HUES64 (cell line): Measurements from ENCODE around the gene KAT8.

ENCODE experiments used
- H3K27ac ChIP-seq: 2 replicates; pipeline ENCODE4 v1.7.0; 2013; ENCODE audit warnings: low read depth, low read length, inconsistent platforms
- H3K27me3 ChIP-seq: 2 replicates; pipeline ENCODE4 v1.6.1; 2013; ENCODE audit warnings: mild to moderate bottlenecking, low read length; ENCODE audit not compliant: insufficient read depth
- H3K36me3 ChIP-seq: 2 replicates; pipeline ENCODE4 v1.6.1; 2013; ENCODE audit warnings: mild to moderate bottlenecking, low read length; ENCODE audit not compliant: insufficient read depth
- H3K4me1 ChIP-seq: 2 replicates; pipeline ENCODE4 v1.6.1; 2013; ENCODE audit warnings: mild to moderate bottlenecking, low read length, moderate library complexity; ENCODE audit not compliant: insufficient read depth
- H3K4me3 ChIP-seq: 2 replicates; pipeline ENCODE4 v1.5.1; 2013; ENCODE audit warnings: mild to moderate bottlenecking, low read length, moderate library complexity
- H3K9ac ChIP-seq: 2 replicates; pipeline ENCODE4 v1.6.1; 2013; ENCODE audit warnings: mild to moderate bottlenecking, low read depth, low read length
- H3K9me3 ChIP-seq: 2 replicates; pipeline ENCODE4 v1.6.1; 2013; ENCODE audit warnings: low read depth, low read length; ENCODE audit not compliant: insufficient read depth
- WGBS: fragments of 150-250, 120-280 bp; methylation state at CpG from one replicate; pipeline ENCODE4 v1.1.7; 2013; ENCODE audit warnings: missing lambda C conversion rate; 5-methylcytosine and 5-hydroxymethylcytosine counted together

Gene KAT8

DNA sequence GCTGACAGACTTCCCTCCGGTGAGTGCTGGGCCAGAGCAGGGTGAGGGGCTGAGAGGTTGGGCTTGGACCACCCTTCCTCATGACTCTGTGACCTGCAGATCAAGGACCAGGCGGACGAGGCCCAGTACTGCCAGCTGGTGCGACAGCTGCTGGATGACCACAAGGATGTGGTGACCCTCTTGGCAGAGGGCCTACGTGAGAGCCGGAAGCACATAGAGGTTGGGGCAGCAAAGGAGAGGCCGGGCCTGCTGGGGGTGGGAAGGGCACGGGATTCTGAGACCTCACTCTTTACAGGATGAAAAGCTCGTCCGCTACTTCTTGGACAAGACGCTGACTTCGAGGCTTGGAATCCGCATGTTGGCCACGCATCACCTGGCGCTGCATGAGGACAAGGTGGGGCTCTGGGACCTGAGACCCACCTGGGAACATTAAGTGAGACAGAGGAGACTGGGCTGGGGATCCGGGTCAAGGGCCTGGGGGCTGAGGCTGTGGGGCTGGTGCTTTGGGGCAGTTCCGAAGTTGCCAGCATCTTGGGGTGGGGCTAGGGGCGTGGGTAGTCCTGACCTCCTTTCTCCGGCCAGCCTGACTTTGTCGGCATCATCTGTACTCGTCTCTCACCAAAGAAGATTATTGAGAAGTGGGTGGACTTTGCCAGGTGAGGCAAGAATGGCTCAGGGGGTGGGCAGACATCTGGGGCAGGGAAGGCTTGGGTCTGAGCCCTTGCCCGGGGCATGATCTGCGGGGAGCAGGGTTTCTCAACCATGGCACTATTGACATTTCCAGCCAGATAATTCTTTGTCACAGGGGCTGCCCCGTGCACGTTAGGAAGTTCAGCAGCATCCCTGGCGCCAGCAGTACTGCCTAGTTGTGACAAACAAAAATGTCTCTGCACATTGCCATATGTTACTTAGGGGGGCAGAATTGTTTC lies 7.1 kb upstream of the KAT8 start:
- 92% methylated on average over 26 of the region's 26 CpGs for WGBS
- no peak overlapping the region for H3K4me3 ChIP-seq
- no peak overlapping the region for H3K27ac ChIP-seq
- H3K4me1 ChIP-seq, result no peaks in the 10 kb centered on the region
- H3K9ac ChIP-seq, result no peak overlapping the region
- H3K9me3 ChIP-seq, result no peaks in the 10 kb centered on the region
- peaks cover 42% of the 10 kb centered on the region for H3K36me3 ChIP-seq
- no peaks in the 10 kb centered on the region for H3K27me3 ChIP-seq

DNA sequence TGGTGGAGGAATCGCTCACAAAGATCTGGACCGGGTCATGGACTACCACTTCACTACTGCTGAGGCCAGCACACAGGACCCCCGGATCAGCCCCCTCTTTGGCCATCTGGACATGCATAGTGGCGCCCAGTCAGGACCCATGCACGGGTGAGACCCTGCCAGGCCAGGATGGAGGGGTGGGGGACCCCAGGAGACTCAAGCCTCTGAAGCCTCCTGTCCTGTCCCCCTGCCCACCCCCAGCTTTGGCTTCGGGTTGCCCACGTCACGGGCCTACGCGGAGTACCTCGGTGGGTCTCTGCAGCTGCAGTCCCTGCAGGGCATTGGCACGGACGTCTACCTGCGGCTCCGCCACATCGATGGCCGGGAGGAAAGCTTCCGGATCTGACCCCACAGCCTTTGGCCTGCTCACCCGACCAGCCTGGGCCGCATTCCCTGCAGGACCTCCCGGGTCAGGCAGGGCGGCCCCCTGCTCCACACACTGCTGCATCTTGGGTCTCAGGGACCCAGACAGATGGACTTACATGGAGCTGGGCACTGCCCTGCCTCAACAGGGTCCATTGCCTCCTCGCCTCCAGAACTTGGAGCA lies 5.5 kb upstream of the KAT8 start:
- Histone ChIP-seq H3K4me3 (no peak overlapping the region), H3K9ac (no peak overlapping the region), H3K27ac (no peak overlapping the region), H3K4me1 (no peaks in the 10 kb centered on the region), H3K27me3 (no peaks in the 10 kb centered on the region), H3K9me3 (no peaks in the 10 kb centered on the region), H3K36me3 (peaks cover 42% of the 10 kb centered on the region)
- 95% methylated on average over 23 of the region's 23 CpGs for WGBS

DNA sequence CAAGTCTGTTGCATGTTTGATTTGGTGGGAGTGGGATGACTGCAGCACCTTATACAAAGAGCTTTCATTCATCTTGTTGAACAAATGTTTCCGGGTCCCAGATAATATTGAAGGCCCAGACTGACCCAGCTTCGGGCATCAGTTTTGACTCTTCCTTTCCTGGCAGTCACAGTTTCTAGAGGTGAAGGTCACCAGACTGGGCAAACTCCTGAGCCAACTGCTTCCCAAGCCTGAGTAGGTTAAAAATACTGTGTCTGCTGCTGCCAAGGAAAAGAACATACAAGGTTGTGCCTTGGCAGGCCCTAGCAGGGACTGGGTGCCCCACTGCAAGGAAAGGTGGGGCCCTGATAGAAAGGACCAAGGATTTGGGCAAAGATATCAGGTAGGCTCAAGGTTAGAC lies 4.8 kb upstream of the KAT8 start:
- H3K9me3 ChIP-seq, result no peaks in the 10 kb centered on the region
- no peak overlapping the region for H3K27ac ChIP-seq
- no peaks in the 10 kb centered on the region for H3K27me3 ChIP-seq
- H3K36me3 ChIP-seq, result peaks cover 42% of the 10 kb centered on the region
- H3K9ac ChIP-seq, result no peak overlapping the region
- H3K4me3 ChIP-seq, result no peak overlapping the region
- WGBS, result 93% methylated on average over 2 of the region's 2 CpGs
- H3K4me1 ChIP-seq, result no peaks in the 10 kb centered on the region

DNA sequence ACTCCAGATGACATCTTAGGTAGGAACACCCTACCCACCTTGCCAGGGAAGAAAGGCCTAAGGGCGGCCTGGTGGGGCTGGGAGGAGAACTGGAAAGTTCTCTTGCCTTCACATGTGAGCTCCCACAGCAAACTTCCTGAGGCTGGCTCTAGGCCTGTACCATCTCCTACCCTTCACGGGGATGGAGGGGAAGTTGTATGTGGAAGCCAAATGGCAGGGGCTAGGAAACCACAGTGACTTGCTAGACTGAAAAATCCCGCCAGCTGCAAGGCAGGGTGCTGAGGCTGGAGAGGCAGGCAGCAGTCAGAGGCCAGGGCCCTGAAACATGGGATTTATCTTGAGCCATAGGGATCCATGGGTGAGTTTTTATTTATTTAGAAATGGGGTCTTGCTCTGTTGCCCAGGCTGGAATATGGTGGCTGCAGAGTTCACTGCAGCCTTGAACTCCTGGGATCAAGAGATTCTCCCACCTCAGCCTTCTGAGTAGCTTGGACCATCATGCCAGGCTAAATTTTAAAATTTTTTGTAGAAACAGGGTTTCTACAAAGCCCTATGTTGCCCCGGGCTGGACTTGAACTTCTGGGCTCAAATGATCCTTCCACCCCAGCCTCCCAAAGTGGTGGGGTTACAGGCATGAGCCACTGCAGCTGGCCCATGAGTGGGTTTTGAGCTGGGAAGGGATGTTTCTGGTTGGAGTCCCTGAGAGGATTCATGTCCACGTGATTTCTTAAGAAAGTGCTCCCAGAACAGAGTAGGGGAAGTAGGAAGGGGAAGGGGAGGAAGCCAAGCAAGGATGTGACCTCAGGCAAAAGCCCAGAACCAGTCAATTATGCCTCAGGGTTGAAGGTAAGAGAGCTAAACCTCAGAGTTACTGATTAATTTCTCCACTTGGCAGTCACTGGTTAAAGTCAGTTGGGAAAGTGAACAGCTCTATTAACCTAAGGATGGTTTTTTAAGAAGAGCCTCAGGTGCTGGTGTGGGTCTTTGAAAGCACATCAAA lies 4.0 kb upstream of the KAT8 start:
- WGBS, result 92% methylated on average over 5 of the region's 5 CpGs
- peaks cover 42% of the 10 kb centered on the region for H3K36me3 ChIP-seq
- no peaks in the 10 kb centered on the region for H3K9me3 ChIP-seq
- H3K27ac ChIP-seq, result no peak overlapping the region
- no peaks in the 10 kb centered on the region for H3K27me3 ChIP-seq
- H3K4me1 ChIP-seq, result peaks cover 5% of the 10 kb centered on the region
- no peak overlapping the region for H3K9ac ChIP-seq
- no peak overlapping the region for H3K4me3 ChIP-seq

DNA sequence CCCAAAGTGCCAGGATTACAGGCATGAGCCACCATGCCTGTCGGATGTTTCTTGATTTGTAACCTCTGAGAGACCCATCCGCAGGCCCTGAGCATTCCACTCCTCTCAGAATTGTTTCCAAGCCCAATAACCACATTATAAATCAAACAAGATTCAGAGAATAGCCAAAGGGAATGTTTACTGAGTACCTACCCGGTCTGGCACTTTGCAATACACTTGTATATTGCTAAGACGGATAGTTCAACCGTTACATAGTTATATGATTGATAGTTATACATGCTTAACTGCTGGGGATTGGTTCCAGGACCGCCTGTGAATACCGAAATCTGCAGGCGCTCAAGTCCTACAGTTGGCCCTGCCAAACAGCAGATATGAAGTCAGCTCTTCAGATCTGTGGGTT lies 3.0 kb upstream of the KAT8 start:
- Histone ChIP-seq H3K9ac (no peak overlapping the region), H3K27me3 (no peaks in the 10 kb centered on the region), H3K36me3 (peaks cover 48% of the 10 kb centered on the region), H3K9me3 (no peaks in the 10 kb centered on the region), H3K27ac (no peak overlapping the region), H3K4me3 (no peak overlapping the region), H3K4me1 (peaks cover 7% of the 10 kb centered on the region)
- WGBS, result 95% methylated on average over 8 of the region's 8 CpGs

DNA sequence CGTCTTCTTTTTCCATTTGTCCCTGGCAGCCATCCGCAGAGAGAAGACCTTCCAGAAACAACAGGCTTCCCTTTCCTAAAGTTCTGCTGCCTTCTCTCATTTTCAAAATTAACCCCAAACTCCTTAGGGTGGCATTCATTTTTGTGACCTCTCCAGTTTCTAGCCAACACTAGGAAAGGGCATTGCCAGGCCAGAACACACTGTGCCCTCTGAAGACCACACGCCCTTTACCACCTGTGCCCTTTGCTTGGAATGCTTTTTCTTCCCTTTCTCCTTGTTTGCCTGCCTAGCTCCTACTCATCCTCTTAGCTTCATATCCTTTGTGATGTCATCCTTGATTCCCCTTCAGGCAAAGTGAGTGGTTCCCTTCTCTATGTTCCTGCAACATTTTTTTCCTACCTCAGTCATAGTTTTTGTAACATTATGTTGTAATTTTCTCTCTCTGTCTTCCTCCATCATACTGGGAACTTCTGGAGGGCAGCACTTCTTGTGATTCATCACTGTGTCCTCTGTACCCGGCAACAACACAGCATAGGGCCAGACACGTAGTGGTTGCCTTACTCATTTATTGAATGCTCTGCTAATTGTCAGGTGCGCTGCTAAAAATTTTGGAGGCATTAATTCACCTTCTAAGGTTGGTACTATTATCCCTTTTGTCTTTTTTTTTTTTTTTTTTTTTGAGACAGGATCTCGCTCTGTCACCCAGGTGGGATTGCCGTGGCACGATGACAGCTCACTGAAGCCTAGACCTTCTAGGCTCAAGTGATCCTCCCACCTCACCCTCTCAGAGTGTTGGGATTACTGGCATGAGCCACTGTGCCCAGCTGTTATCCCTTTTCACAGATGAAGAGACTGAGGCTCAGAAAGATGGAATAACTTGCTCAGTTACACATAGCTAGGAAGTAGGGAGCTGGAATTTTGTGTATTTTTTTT lies 1.0 kb downstream of the KAT8 start:
- WGBS, result 70% methylated on average over 9 of the region's 9 CpGs
- H3K4me3 ChIP-seq, result peak overlapping the region; percentile 89

DNA sequence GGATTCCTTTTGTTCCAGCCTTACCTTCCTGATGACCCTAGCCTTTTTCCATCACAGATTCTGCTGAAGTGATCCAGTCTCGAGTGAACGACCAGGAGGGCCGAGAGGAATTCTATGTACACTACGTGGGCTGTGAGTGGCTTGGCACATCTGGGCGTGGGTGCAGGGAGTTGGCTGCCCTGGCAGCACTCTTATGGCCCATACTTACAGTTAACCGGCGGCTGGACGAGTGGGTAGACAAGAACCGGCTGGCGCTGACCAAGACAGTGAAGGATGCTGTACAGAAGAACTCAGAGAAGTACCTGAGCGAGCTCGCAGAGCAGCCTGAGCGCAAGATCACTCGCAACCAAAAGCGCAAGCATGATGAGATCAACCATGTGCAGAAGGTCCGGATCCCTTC lies 2.7 kb downstream of the KAT8 start:
- Histone ChIP-seq H3K36me3 (peaks cover 50% of the 10 kb centered on the region), H3K9ac (no peak overlapping the region), H3K4me1 (peaks cover 7% of the 10 kb centered on the region), H3K27me3 (no peaks in the 10 kb centered on the region), H3K9me3 (no peaks in the 10 kb centered on the region), H3K27ac (no peak overlapping the region), H3K4me3 (no peak overlapping the region)
- 97% methylated on average over 16 of the region's 16 CpGs for WGBS

More for the DNA sequence above, 1.0 kb downstream of the KAT8 start:
- no peaks in the 10 kb centered on the region for H3K9me3 ChIP-seq
- peaks cover 7% of the 10 kb centered on the region for H3K4me1 ChIP-seq
- H3K27ac ChIP-seq, result no peak overlapping the region; the same call in 1 of the 2 replicates
- peaks cover 46% of the 10 kb centered on the region for H3K36me3 ChIP-seq
- no peaks in the 10 kb centered on the region for H3K27me3 ChIP-seq
- peak overlapping the region; percentile 63 for H3K9ac ChIP-seq

DNA sequence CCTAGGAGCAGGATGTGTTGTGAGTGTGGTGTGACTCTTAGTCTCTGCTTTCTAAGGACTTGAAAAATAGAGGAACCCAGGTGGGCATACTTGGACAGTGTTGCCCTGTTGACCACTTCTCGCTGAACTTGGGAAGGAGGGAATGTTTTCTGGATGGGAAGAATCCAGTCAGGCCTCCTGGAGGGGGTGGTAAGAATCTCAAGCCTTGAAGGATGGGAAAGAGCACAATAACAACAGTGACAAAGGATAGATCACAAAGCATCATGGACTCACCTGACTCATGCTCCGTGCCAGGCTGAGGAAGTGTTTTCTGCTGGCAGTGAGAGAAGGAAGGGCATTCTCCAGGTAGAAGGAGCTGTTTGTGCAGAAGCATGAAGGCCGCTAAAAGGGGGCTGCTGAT lies 8.4 kb downstream of the KAT8 start:
- 92% methylated on average over 3 of the region's 3 CpGs for WGBS
- H3K27ac ChIP-seq, result no peak overlapping the region

DNA sequence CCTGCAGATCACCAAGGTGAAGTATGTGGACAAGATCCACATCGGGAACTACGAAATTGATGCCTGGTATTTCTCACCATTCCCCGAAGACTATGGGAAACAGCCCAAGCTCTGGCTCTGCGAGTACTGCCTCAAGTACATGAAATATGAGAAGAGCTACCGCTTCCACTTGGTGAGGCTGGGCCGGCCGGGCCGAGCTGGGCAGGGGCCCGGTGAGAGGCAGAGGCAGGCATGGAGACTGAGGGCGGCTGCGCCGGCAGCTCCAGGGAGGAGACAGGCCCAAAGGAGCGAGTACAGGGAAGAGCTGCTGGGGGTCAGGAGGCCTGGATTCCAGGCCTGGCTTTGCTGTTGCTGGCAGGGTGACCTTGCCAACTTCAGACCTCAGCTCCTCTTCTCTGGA lies 9.7 kb downstream of the KAT8 start:
- H3K27ac ChIP-seq, result no peak overlapping the region

More for the DNA sequence above, 8.4 kb downstream of the KAT8 start:
- H3K4me1 ChIP-seq, result peaks cover 3% of the 10 kb centered on the region; the same call in 1 of the 2 replicates
- H3K4me3 ChIP-seq, result no peak overlapping the region
- peaks cover 56% of the 10 kb centered on the region for H3K36me3 ChIP-seq
- no peak overlapping the region for H3K9ac ChIP-seq
- no peaks in the 10 kb centered on the region for H3K9me3 ChIP-seq
- no peaks in the 10 kb centered on the region for H3K27me3 ChIP-seq

More for the DNA sequence above, 9.7 kb downstream of the KAT8 start:
- H3K4me1 ChIP-seq, result peaks cover 9% of the 10 kb centered on the region; the same call in 1 of the 2 replicates
- H3K9ac ChIP-seq, result no peak overlapping the region
- 92% methylated on average over 13 of the region's 13 CpGs for WGBS
- no peaks in the 10 kb centered on the region for H3K9me3 ChIP-seq
- peaks cover 56% of the 10 kb centered on the region for H3K36me3 ChIP-seq
- H3K27me3 ChIP-seq, result no peaks in the 10 kb centered on the region
- no peak overlapping the region for H3K4me3 ChIP-seq
